Jurkat, Clone E6-1 (cell line): Measurements from ENCODE around the gene TAB3. TPM values are rescaled to one million over a fixed set of nuclear protein-coding genes. Genes with fewer than 3 reads are reported as not detected.

ENCODE experiments used
- DNase-seq: peaks from one replicate; pipeline ENCODE4 v3.0.0-alpha.2; 2011; ENCODE audit warnings: low read depth, low spot score
- H3K4me3 ChIP-seq: 2 replicates; pipeline ENCODE4 v1.5.1; 2011; ENCODE audit warnings: mild to moderate bottlenecking, low read length, control low read depth, moderate library complexity
- polyA plus RNA-seq: library from polyadenylated mRNA; unstranded; fragments of >200 nt; gene quantifications from one replicate; pipeline ENCODE4 v1.2.1, GENCODE V29; 2012; ENCODE audit warnings: missing spikeins; ENCODE audit not compliant: insufficient read length, insufficient read depth

The TAB3 gene, protein sequence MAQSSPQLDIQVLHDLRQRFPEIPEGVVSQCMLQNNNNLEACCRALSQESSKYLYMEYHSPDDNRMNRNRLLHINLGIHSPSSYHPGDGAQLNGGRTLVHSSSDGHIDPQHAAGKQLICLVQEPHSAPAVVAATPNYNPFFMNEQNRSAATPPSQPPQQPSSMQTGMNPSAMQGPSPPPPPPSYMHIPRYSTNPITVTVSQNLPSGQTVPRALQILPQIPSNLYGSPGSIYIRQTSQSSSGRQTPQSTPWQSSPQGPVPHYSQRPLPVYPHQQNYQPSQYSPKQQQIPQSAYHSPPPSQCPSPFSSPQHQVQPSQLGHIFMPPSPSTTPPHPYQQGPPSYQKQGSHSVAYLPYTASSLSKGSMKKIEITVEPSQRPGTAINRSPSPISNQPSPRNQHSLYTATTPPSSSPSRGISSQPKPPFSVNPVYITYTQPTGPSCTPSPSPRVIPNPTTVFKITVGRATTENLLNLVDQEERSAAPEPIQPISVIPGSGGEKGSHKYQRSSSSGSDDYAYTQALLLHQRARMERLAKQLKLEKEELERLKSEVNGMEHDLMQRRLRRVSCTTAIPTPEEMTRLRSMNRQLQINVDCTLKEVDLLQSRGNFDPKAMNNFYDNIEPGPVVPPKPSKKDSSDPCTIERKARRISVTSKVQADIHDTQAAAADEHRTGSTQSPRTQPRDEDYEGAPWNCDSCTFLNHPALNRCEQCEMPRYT
- polyA plus RNA-seq = 7.4 TPM

DNA sequence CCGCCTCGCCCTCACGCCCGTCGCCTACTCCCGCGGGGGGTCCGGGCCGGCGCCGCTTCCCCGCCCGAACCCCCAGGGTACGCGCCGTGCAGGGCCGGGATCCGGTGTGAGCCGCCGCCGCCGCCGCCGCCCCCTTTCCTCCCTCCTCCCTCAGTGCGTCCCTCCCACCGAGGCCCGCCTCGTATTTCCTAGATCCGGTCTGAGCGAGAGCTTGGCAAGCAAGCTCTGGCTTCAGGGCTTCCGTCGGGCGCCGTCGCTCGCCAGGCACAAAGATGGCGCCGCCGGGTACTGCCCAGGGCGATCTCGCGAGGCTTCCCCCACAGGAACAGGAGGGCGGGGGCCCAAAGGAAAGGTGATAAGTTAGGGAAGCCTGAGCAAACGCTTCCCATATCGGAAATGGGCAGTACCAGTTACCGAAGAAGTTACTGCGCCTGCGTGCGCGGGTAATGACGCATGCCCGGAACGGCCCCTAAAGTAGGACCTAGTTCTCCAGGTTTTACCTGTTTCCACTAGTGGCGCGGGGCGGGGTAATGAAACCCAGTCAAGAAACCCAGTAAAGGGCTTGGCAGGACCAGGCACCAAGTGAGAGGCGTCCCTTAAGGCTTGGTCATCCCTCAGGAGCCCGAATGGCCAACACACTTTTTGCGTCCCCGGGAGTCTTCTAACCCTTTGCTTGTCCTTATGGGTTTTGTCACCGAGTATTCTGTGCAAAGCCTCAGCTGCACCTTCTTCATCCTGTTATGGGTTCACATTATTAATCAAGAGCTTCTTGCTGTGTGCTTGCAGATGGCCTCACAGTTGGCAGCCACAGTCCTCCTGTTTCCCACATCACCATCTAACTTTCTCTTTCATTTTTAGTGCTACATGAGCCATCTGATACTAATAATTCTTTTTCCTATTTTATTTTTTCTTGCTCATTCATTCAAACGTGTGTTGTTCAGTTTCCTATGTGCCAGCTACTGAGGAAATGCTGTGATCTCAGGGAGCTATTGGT is at the start of gene TAB3:
Gene TAB3 (minus strand): TSS at position 108 of the 994 bp plus-strand sequence. CDS start 29,666 bp downstream, outside the sequence.
- peak; percentile 93 for DNase-seq

GRCh38 chrX:30938295-30938694 is 49.2 kb upstream of the TAB3 start:
- H3K4me3 ChIP-seq = no peak overlapping the region
- no peak for DNase-seq

More for the DNA sequence above, at the start of gene TAB3:
- peak within 1 kb of the TSS; percentile 65 for H3K4me3 ChIP-seq

GRCh38 chrX:30935985-30936384 is 46.9 kb upstream of the TAB3 start:
- no peak overlapping the region for H3K4me3 ChIP-seq
- DNase-seq = no peak

DNA sequence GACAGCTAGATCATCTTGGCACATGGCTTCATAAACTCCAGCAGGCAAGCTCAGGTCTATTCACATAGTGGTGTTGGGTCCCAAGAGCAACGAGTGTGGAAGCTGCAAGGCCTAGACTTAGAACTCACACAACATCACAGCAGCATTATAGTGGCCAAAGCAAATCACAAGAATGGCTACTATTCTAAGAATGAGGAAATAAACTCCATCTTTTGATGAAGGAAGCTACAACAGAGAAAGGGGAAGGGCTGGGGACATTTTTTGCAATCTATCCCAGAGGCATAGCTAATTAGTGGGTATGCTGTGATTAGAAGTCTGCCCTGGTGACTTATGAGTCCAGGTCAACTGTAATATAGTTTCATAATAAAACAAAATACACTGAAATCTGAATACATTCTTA is 42.9 kb upstream of the TAB3 start:
- DNase-seq = no peak

GRCh38 chrX:30930679-30931078 is 41.6 kb upstream of the TAB3 start:
- no peak for DNase-seq
- H3K4me3 ChIP-seq = no peak overlapping the region

More for the DNA sequence above, 42.9 kb upstream of the TAB3 start:
- H3K4me3 ChIP-seq = no peak overlapping the region

- DNase-seq = no peak
- H3K4me3 ChIP-seq = no peak overlapping the region
Measured at GRCh38 chrX:30930143-30930542, 41.1 kb upstream of the TAB3 start.

- DNase-seq = no peak
- no peak overlapping the region for H3K4me3 ChIP-seq
Measured at GRCh38 chrX:30920271-30920670, 31.2 kb upstream of the TAB3 start.

- no peak overlapping the region for H3K4me3 ChIP-seq
- DNase-seq = no peak
Measured at GRCh38 chrX:30918480-30918879, 29.4 kb upstream of the TAB3 start.

- no peak overlapping the region for H3K4me3 ChIP-seq
- DNase-seq = no peak
Measured at GRCh38 chrX:30913492-30913891, 24.4 kb upstream of the TAB3 start.

GRCh38 chrX:30910124-30910860 is 21.2 kb upstream of the TAB3 start:
- DNase-seq = no peak
- no peak overlapping the region for H3K4me3 ChIP-seq

GRCh38 chrX:30906726-30907125 is 17.7 kb upstream of the TAB3 start:
- no peak overlapping the region for H3K4me3 ChIP-seq
- no peak for DNase-seq

GRCh38 chrX:30905321-30905720 is 16.3 kb upstream of the TAB3 start:
- H3K4me3 ChIP-seq = no peak overlapping the region
- no peak for DNase-seq

GRCh38 chrX:30904632-30905031 is 15.6 kb upstream of the TAB3 start:
- no peak overlapping the region for H3K4me3 ChIP-seq
- DNase-seq = no peak

DNA sequence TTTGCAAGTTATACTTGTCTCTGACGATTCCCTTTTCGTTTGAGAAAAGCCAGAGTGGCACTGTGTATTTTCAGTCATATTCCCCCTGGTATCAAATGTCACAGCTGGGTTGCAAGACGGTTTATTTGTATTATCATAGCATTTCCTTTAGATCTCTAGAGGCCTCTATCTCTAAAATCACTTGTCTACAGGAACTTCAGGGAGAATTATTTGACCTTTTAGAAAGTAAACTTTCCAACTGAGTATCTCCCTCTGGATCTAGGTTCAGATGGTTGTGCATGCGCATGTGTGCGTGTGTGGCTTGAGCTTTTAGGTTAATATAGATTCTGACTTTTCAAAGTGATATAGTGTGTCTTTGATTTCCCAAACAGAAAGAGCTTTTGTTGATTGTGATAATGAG is 15.1 kb upstream of the TAB3 start:
- no peak for DNase-seq
- no peak overlapping the region for H3K4me3 ChIP-seq

DNA sequence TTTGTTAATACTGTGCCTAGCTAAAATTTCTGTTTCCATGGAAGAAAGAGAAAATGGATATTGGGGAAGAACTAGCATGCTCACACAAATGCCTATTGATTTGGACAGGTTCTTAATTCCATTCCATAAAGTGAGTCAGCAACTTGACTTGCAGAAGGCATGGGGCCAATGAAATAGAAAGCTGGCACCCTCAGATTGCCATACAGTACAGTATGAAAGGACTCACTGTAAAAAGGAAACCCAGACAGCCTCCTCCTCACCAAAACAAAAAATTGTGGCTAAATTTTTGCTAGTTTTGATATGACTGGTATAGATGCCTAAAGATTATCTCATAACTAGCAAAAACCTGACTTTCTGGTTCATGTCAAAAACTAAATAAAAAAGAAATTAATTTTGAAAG is 11.2 kb upstream of the TAB3 start:
- no peak overlapping the region for H3K4me3 ChIP-seq
- DNase-seq = no peak

DNA sequence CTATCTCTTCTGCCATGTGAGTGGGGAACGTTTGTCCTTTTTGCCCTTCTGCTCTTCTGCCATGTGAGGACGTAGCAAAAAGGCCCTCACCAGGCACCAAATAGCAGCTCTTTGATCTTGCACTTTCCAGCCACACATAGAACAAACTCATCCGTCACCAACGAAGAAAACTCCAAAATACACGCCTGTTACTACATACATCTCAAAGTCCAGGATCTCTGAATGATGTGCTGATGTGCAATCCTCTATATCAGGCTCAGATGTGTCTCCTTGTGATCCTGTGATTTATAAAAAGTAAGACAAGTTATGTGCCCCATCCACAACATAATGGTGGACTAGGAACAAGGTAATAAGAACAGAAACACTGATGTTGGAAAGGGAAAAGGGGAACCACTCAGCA is 9.8 kb upstream of the TAB3 start:
- DNase-seq = no peak
- no peak overlapping the region for H3K4me3 ChIP-seq

DNA sequence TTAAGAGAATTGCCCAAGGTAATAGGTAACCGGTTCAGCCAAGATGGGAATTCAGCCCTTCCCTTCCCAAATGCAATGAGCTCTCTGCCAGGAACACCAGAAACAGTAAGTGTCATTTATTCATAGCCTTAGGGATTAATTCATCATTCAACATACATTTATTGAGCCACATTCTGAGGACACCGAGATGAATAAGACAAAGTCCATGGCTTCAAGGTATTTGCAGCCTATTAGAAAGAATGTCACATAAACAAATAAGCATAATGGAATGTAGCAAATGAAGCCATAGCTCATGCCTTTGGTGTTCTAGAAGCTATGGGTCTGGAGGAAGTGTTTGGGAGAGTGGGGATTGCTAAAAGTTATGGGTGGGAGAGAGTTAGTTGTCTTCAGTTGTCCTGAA is 6.3 kb upstream of the TAB3 start:
- no peak overlapping the region for H3K4me3 ChIP-seq
- DNase-seq = no peak

DNA sequence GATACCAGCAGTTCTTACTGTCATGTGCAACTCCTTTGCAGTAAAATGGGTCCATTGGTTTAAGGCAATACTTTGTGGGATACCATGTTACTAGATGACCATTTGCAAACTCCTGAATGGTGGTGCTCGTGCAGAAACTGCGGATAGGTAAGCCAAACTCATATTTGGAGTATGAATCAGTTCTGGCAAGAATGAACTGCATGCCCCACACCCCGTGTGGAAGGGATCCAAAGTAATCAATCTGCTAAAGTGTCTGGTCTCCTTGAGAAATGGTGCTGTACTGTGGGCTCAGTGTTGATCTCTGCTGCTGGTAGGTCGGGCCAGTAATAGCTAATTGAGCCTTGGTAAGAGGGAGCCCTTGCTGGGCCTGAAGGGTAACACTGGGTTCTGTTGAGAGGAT is 4.2 kb upstream of the TAB3 start:
- no peak overlapping the region for H3K4me3 ChIP-seq
- no peak for DNase-seq

- DNase-seq = no peak
- no peak overlapping the region for H3K4me3 ChIP-seq
Measured at GRCh38 chrX:30892591-30892990, 3.5 kb upstream of the TAB3 start.
